T-helper 1 cell treated with Interleukin-12 subunit alpha and Interleukin-12 subunit beta and Interleukin-4 antibody, amounts not matched to agents 30 μg/mL and 1 μg/mL, for 36 hours (primary cell): ENCODE measurements around the gene CFAP221.

Experiments
- H3K27ac Mint-ChIP-seq: one replicate; pipeline ENCODE4 v1.8.0; 2021; ENCODE audit warnings: mild to moderate bottlenecking, mixed read lengths
- H3K27me3 Mint-ChIP-seq: one replicate; pipeline ENCODE4 v1.8.0; 2021; ENCODE audit warnings: low read depth, mixed read lengths
- H3K36me3 Mint-ChIP-seq: one replicate; pipeline ENCODE4 v1.8.0; 2021; ENCODE audit warnings: low read depth, mixed read lengths
- H3K4me1 Mint-ChIP-seq: one replicate; pipeline ENCODE4 v1.8.0; 2021; ENCODE audit warnings: low read depth, mixed read lengths
- H3K4me3 Mint-ChIP-seq: one replicate; pipeline ENCODE4 v1.8.0; 2021; ENCODE audit warnings: mild to moderate bottlenecking, moderate library complexity, mixed read lengths
- H3K9me3 Mint-ChIP-seq: one replicate; pipeline ENCODE4 v1.8.0; 2021; ENCODE audit warnings: mixed read lengths

CFAP221 gene

DNA sequence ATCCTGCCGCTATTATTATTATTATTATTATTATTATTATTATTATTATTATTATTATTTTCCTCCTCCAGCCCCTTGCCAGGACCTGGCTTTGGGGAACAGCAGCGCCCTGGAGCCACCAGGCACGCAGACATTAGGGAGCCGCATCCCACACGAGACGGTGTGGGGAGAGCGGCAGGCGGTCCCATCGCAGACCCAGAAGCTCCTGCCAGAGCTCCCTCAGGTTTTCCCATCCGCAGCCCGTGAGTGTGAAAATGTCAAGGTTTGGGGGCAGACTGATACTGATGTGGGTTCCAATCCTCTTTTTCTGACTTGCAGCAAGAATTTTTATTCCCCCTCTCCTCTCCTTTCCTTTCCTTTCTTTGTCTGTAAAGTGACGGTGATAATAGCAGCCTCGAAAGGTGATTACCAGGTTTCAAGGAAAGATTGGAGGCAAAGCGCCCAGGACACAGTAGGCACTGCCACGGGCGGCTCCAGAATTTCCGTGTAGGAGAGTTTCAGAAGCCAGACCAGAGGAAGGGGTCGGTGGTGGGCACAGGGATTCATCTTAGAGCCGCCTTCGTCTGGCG, 20.8 kb upstream of the CFAP221 start:
- Mint-ChIP-seq H3K27ac (no peak overlapping the region), H3K36me3 (no peaks in the 10 kb centered on the region), H3K27me3 (peaks cover 37% of the 10 kb centered on the region), H3K9me3 (no peaks in the 10 kb centered on the region), H3K4me3 (no peak overlapping the region), H3K4me1 (no peaks in the 10 kb centered on the region)

DNA sequence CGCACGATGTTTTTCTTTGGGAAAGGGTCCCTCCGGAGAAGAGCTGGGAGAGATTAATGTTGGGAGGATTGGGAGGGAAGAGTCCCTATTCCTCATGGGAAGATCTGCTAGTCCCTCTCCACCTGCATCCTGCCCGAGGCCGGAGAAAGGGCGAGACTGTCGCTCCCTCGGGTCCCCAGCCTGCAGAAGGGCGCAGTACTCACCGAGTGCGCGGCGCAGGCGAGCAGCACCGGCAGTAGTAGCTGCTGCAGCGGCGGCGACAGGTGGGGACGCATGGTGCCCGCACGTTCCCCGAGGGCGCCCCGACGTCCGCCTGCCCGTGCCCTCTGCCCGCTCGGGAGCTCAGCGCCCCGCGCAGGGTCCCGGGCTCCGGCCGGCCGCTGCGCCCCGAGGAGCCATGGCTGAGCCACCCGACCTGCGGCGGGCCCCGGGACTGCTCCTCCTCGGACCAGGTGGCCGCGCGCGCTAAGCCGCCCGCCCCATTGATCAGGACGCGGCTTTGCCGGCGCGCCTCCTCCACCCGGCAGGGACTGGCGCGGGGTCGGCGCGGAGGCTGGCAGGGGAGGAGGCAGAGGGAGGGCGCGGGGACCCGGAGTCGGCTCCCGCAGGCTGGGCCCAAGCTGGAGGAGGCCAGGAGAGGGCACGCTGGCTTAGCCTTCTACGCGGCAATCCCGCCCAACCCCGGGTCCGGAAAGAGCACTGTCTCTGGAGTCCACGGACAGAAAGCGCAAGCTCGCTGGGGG, 20.1 kb upstream of the CFAP221 start, which contains the start of gene SCTR:
Gene SCTR, minus strand, starts transcription at position 532 of the 743 bp plus-strand sequence. Its CDS starts 257 bp downstream, at position 275.
- Mint-ChIP-seq H3K36me3 (no peaks in the 10 kb centered on the region), H3K9me3 (no peaks in the 10 kb centered on the region), H3K4me1 (no peaks in the 10 kb centered on the region), H3K27me3 (peaks cover 39% of the 10 kb centered on the region), H3K27ac (no peak within 1 kb of the TSS), H3K4me3 (no peak within 1 kb of the TSS)

DNA sequence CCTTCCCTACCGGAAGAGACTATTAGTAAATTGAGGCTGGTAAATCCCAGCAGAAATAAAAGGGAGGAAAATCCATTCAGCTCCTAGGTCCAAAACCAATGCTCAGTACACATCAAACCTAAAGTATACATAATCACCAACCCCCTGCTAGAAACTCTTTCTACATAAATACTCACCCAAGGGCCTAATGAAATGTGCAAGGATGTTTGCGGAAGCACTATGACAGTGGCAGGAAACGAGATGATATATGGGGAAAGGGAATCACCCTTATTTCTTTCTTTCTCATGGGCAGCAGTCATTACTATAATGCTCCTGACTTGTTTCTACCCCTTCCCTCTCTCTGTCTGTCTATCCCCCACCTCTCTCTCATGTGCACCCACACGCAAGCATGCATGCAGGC, 18.6 kb upstream of the CFAP221 start:
- H3K27ac Mint-ChIP-seq: no peak overlapping the region
- no peaks in the 10 kb centered on the region for H3K36me3 Mint-ChIP-seq
- no peaks in the 10 kb centered on the region for H3K4me1 Mint-ChIP-seq
- H3K27me3 Mint-ChIP-seq: peaks cover 39% of the 10 kb centered on the region
- no peaks in the 10 kb centered on the region for H3K9me3 Mint-ChIP-seq
- H3K4me3 Mint-ChIP-seq: no peak overlapping the region

DNA sequence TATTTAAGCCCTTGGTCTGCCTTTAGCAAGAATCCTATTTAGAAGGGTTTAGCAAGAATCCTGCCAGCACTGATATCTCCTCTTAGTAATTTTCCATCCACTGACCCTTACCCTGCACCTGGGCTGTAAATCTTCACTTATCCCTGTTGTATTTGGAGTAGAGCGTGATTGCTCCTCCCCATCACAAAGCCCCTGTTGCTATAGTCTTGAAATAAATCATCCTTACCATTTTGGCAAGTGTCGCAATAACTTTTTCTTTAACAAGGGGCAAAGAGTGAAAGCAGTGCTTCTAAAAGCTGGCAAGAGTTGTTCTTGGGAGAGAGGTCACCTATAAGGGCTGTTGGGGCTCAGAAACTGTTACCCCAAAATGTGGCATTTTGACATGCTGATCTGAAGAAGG, 16.2 kb upstream of the CFAP221 start:
- peaks cover under 1% of the 10 kb centered on the region for H3K9me3 Mint-ChIP-seq
- no peak overlapping the region for H3K27ac Mint-ChIP-seq
- H3K27me3 Mint-ChIP-seq: peaks cover 32% of the 10 kb centered on the region
- H3K4me1 Mint-ChIP-seq: no peaks in the 10 kb centered on the region
- no peaks in the 10 kb centered on the region for H3K36me3 Mint-ChIP-seq
- H3K4me3 Mint-ChIP-seq: no peak overlapping the region

DNA sequence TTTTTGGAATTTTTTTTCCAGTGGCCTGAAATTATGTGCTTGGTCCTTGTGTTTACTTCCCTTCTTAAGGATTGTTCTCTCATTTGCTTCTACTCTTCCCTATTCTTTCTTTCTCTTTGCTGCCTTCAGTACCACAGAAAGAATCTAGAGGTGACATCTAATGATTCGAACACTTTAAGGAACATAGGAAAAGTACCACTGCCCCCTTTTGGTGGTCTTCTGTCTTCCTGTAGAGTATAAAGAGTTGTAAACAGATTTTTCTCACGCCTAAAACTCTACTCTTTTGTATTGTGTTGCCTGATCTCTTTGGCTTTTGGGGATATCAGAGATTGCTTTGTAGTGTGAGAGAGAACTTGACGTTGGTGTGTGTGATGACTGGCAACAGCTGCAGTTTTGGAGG, 13.0 kb upstream of the CFAP221 start:
- Mint-ChIP-seq H3K36me3 (no peaks in the 10 kb centered on the region), H3K4me3 (no peak overlapping the region), H3K27ac (no peak overlapping the region), H3K27me3 (peaks cover 7% of the 10 kb centered on the region), H3K4me1 (no peaks in the 10 kb centered on the region), H3K9me3 (peaks cover 16% of the 10 kb centered on the region)

DNA sequence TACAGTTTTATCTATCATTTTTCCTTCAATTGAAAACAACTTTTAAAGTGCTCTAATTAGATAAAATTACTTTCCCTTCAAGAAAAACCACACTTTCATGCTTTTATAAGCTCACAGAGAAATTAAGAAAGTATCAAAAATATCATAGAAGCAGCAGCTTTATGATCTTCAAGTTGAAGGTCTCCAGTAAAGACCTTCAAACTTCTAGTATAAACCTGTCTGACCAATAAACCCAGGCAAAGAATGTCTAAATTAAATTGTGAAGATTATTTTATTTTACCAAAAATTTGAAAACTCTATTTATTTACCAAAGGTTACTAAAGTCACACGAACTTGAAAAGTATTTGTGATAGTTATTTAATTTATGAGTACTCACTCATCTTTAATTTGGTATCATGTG, 10.7 kb upstream of the CFAP221 start:
- Mint-ChIP-seq H3K9me3 (peaks cover 16% of the 10 kb centered on the region), H3K27me3 (peaks cover 2% of the 10 kb centered on the region), H3K4me3 (no peak overlapping the region), H3K27ac (no peak overlapping the region), H3K4me1 (no peaks in the 10 kb centered on the region), H3K36me3 (no peaks in the 10 kb centered on the region)

DNA sequence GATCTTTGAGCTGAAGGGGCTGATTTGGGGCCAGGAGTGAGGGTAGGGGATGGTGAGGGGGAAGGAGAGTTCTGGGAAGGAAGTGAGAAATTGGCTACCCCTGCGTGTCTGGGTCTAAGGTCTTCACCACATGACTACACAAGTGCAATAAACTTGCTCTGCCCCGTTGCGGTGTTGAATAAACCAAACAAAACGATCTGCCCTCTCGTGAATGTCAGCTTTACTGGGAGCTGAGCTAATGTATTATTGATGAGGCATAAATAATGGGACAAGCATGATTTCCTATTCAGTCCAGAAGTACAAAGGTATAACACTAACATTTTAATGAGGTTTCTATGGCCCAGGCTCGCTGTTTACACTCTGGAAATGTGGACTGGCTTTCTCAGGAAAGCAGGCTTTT, 8.0 kb upstream of the CFAP221 start:
- H3K27me3 Mint-ChIP-seq: no peaks in the 10 kb centered on the region
- no peaks in the 10 kb centered on the region for H3K4me1 Mint-ChIP-seq
- H3K27ac Mint-ChIP-seq: no peak overlapping the region
- no peaks in the 10 kb centered on the region for H3K36me3 Mint-ChIP-seq
- H3K4me3 Mint-ChIP-seq: no peak overlapping the region
- peaks cover 16% of the 10 kb centered on the region for H3K9me3 Mint-ChIP-seq

DNA sequence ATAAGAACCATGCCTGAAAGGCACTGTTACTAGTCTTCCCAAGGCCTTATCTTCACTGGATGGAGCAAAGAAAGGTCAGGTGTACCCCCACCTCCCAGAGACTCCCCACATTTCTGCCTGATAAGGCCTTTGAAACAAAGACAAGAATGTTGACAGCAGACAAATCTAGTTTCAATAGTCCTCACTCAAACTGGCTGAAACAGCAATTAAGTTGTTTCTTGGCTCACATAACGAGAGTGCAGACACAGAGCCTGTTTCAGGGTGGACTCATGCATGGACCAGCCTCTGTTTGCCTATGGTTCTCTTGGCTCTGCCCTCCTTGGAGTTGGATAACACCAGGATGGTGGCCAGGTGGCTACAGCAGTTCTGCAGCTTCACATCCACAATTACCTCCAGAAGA, 7.5 kb upstream of the CFAP221 start:
- H3K27ac Mint-ChIP-seq: no peak overlapping the region
- H3K27me3 Mint-ChIP-seq: no peaks in the 10 kb centered on the region
- H3K36me3 Mint-ChIP-seq: no peaks in the 10 kb centered on the region
- H3K4me1 Mint-ChIP-seq: no peaks in the 10 kb centered on the region
- H3K4me3 Mint-ChIP-seq: no peak overlapping the region
- H3K9me3 Mint-ChIP-seq: peaks cover 16% of the 10 kb centered on the region

DNA sequence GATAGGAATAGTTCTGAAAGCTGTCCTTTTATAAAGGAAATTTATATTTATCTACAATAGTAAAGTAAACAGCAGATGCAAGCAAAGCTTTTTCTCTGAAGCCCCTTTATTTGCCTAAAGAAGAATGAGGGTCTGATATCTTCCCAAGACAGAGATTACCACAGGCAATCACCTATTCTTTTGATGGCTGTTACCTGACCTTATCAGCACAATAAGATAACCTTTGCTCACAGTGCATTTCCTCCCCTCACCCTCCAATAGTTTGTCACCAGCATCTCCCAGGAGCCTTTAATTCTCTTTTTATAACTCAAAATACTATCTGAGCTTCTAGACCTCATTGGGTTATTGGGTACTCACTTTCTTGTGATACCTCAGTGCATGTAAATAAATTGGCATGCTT, 6.5 kb upstream of the CFAP221 start:
- peaks cover 16% of the 10 kb centered on the region for H3K9me3 Mint-ChIP-seq
- no peaks in the 10 kb centered on the region for H3K36me3 Mint-ChIP-seq
- H3K27ac Mint-ChIP-seq: no peak overlapping the region
- H3K27me3 Mint-ChIP-seq: peaks cover 4% of the 10 kb centered on the region
- no peak overlapping the region for H3K4me3 Mint-ChIP-seq
- no peaks in the 10 kb centered on the region for H3K4me1 Mint-ChIP-seq

DNA sequence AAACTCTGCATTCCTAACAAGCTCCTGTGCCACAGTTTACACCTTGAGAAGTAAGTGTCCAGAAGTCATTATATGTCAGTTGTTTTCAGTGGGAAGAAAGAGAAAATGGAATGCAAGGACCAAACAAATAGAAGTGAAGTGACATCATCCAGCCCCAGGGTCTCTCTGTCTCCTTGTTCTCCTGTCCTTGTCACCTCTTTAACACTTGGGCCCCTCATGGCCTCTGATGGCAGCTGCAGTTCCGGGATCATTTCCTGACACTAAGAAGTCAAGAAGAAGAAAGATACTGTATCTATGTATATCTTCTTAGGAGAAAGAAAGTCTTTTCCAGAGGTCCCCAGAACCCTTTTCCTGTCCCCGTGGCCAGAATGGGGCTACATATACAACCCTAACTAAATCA, 2.8 kb upstream of the CFAP221 start:
- H3K4me3 Mint-ChIP-seq: no peak overlapping the region
- H3K36me3 Mint-ChIP-seq: no peaks in the 10 kb centered on the region
- peaks cover 36% of the 10 kb centered on the region for H3K27me3 Mint-ChIP-seq
- no peaks in the 10 kb centered on the region for H3K9me3 Mint-ChIP-seq
- no peak overlapping the region for H3K27ac Mint-ChIP-seq
- no peaks in the 10 kb centered on the region for H3K4me1 Mint-ChIP-seq

DNA sequence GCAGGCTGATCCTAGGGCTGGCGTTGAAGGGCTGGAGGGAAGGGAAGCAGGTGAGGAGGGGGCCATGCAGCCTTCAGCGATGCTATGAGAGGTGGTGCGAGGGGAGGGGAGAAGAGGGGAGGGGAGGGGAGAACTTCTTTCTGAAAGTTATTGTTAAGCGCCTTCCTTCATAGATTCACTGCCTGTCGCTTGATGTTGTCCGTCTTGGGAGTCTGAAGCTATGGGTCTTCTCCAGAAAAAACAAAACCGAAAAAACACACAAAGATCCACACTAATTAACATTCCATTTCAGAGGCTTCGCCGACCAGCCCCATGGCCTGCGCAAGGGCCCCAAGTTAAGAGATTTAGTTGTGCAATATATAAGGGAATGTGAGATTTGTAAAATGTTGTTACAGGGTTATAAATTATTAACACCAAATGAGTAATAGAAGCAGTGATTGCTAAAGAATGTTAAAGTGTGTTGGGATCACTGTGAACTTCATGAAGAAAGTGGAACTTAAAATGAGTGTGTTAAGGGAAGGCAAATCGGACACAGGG, 758 bp downstream of the CFAP221 start:
- no peaks in the 10 kb centered on the region for H3K9me3 Mint-ChIP-seq
- H3K4me1 Mint-ChIP-seq: no peaks in the 10 kb centered on the region
- no peak overlapping the region for H3K27ac Mint-ChIP-seq
- H3K27me3 Mint-ChIP-seq: peaks cover 48% of the 10 kb centered on the region
- no peaks in the 10 kb centered on the region for H3K36me3 Mint-ChIP-seq
- H3K4me3 Mint-ChIP-seq: peak overlapping the region; percentile 28

DNA sequence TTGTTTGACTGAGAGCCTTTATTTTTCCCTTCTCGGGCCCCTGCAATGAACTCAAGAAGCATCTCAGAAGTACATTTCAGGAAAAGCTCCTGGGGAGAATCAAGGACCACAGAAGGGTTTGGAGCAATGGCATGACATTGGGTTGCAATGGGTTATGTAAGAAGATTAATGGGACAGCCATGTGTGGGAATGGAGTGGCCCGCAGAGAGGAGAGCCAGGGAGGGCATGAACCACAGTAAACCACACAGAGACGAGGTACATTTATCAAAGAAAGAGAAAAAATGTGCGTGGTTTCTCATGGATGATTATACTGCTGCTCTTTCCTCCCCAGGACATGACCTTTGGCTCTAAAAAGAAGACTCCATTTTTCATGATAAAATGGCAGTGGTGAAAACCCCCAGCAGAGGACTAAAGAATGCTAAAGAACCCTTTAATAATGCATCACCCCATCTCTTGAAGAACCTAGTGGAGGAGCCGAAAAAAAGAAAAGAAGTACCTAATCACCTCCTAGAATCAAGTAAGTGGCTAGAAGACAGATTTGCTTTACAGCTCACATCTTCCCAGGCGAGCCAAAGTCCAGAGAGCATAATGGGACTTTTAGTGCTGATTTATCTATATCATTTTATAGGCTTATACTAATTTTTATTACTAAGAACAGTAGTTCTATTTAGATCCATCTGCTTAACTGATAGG, 1.7 kb downstream of the CFAP221 start:
- Mint-ChIP-seq H3K27ac (no peak overlapping the region), H3K4me1 (no peaks in the 10 kb centered on the region), H3K36me3 (no peaks in the 10 kb centered on the region), H3K4me3 (no peak overlapping the region), H3K9me3 (no peaks in the 10 kb centered on the region), H3K27me3 (peaks cover 48% of the 10 kb centered on the region)

DNA sequence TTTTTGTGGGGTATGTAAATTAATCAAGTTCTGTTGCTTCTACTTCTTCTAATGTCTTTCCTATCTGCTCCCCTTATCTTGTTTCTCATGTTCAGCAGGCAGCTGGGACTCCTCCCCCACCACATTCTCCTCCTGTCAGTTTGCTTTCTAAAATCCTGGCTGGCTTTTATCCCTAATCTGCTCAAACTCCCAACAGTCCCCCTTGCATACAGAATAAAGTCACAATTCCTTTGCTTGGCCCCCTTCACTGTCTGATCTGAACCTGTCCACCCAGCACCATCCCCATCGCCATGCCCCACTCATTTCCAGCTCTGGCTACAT, 2.2 kb downstream of the CFAP221 start:
- Mint-ChIP-seq H3K4me3 (no peak overlapping the region), H3K4me1 (no peaks in the 10 kb centered on the region), H3K9me3 (no peaks in the 10 kb centered on the region), H3K36me3 (no peaks in the 10 kb centered on the region), H3K27ac (no peak overlapping the region), H3K27me3 (peaks cover 48% of the 10 kb centered on the region)

DNA sequence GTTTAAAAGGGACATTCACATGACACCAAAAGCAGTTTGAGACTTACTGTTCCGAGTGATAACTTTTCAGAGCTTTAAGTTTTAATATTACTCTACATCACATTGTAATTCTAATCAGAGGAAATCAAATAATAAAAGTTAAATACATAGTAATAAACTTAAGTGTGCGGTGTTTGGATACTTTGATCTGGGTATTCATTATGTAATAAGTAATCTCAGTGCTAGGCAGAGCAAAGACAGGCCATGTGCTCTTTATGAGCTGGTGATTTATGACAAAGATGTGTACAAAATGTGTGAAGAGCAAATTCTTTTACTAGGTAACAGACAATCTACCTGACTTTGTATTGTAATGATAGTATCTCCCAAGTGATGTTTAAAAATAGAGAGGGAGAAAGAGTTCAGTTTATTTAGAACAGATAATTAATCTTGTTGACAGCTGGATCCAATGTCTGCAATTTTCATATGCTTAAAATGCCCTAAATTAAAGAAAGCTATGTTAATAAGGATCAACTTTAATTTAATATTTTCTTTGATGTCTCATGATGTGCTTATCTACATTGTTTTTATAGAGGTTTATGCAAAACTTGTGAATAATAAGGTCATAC, 4.4 kb downstream of the CFAP221 start:
- peaks cover 40% of the 10 kb centered on the region for H3K27me3 Mint-ChIP-seq
- H3K27ac Mint-ChIP-seq: no peak overlapping the region
- no peaks in the 10 kb centered on the region for H3K4me1 Mint-ChIP-seq
- no peak overlapping the region for H3K4me3 Mint-ChIP-seq
- no peaks in the 10 kb centered on the region for H3K36me3 Mint-ChIP-seq
- H3K9me3 Mint-ChIP-seq: no peaks in the 10 kb centered on the region

DNA sequence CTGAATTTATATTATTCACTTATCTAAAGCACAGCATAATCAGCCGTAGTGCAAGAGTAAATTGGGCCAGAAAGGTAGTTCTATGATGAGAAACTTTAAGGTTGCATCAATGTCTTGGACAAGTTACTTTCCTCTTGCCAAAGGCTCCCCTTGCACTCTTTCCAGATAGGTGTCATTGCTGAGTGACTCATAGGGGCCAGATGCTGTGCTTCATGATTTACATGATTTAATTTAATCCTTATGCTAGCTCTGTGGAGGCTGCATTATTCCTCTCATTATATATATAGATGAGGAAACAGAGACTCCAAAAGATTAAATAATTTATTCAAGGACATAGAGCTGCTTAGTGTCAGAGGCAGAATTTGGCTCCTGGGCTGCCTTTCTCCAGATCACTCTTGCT, 5.0 kb downstream of the CFAP221 start:
- Mint-ChIP-seq H3K4me3 (no peak overlapping the region), H3K27ac (no peak overlapping the region), H3K27me3 (peaks cover 35% of the 10 kb centered on the region), H3K4me1 (no peaks in the 10 kb centered on the region), H3K9me3 (no peaks in the 10 kb centered on the region), H3K36me3 (no peaks in the 10 kb centered on the region)
